Amniotic stem cell (primary cell): ENCODE results near the gene LAPTM5.

Experiments
- DNase-seq: peaks from one replicate; lab custom pipeline; 2025; lab: John Stamatoyannopoulos, UW

Gene LAPTM5

DNA sequence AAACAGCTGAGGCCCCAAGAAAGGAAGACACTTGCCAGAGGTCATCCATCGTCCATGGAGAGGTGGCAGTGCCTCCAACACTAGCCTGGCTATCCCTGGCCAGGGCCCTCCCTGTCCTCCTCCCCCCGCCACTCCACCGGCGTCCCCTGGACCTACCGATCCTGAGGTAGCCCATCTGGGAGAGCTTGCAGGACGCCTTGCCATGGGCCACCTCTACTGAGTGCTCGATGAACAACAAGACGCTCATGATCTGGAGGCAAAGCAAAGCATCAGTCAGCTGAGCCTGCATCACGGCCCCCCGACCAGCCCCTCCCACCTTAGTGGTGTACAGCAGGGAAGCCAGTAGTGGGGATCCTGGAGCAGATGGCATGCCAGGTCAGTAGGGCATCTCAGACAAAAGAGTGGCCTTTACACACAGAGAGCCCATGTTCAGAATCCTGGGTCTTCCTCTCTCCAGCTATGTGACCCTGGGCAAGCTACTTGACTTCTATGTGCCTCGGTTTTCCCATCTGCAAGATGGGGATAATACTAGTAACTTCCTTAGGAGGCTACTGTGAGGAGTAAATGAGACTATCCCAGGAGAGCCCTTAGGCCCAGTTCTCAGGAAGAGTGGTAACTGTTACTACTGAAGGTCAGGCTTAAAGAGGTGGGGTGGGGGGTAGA is 15.1 kb downstream of the LAPTM5 start:
- no peak for DNase-seq

DNA sequence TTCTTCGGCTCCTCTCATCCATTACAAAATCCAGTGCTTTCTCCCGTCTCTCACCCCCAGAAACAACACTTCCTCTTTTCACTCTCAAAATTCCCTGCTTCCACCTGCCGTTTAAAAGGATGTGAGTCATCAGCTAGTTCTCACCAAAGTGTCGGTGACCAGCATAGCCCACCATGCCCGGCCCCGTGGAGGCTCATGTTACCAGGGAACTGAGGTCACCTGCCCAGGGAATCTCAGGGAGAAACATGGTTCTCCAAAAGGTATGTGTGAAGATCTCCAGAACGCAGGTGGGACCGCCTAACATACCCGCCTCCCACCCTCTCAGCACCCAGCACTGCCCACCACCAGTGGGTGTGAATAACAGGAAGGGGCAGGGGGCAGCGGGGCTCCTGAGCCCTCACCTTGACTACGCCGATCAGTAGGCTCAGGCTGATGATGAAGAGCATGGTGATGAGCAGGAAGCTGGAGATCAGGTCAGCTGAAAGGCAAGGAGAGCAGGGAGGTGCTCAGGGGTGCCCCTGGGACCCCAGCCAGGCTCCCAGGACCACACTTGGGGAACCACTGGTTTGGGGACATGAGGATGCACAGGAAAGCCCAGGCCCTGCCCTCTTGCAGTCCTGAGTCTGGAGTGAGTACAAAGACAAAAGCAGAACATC is 16.2 kb downstream of the LAPTM5 start:
- DNase-seq, result no peak

- DNase-seq, result no peak
Observed at GRCh38 chr1:30740251-30741238, 17.0 kb downstream of the LAPTM5 start.

GRCh38 chr1:30739601-30740000 is 18.0 kb downstream of the LAPTM5 start:
- DNase-seq, result no peak

DNA sequence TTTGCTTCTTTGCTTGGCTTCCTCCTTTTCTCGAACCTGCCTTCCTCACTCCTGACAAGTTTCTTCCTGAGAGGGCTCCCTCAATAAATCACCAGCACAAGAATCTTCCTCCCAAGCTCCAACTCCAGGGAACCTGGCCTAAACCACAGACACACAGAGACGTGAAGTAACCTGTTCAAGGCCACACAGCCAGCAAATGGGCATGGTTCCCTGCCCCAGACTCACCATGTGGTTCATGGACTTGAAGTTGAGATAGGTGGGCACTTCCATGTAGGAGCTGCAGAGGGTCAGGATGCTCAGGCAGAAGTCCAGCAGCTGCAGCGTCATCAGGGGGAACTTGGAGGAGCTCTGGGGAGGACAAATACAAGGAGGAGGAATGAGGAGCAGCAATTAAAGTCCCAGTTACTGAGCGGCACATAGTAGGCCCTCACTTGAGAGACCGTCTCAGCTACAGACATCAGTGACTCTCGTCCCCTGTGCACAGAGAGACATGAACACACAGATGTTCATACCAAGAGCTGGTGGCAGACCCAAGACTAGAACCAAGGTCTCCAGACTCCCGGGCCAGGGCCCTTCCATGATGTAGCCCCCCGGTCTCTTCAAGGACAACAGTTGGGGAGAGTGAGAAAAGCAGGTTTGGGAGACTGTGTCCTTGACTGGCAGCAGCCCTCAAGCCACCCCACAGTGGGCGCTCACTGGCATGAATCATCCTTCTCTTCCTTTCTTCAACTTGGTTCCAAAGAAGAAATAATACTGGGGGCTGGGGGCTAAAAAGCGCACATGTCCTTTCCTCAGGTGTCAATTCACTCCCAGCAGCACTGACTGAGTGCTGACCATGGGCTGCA is 18.6 kb downstream of the LAPTM5 start:
- DNase-seq, result no peak

GRCh38 chr1:30738040-30738714 is 19.4 kb downstream of the LAPTM5 start:
- DNase-seq, result no peak

- DNase-seq, result no peak
Observed at GRCh38 chr1:30737357-30738039, 20.1 kb downstream of the LAPTM5 start.

GRCh38 chr1:30735668-30736498 is 21.7 kb downstream of the LAPTM5 start:
- DNase-seq, result no peak

GRCh38 chr1:30735124-30735523 is 22.4 kb downstream of the LAPTM5 start:
- DNase-seq, result no peak

GRCh38 chr1:30734580-30734979 is 23.0 kb downstream of the LAPTM5 start:
- DNase-seq, result no peak

- no peak for DNase-seq
Observed at GRCh38 chr1:30734106-30734505, 23.5 kb downstream of the LAPTM5 start.

GRCh38 chr1:30733493-30733892 is 24.1 kb downstream of the LAPTM5 start:
- no peak for DNase-seq

- DNase-seq, result no peak
Observed at GRCh38 chr1:30732277-30732996, 25.1 kb downstream of the LAPTM5 start.

DNA sequence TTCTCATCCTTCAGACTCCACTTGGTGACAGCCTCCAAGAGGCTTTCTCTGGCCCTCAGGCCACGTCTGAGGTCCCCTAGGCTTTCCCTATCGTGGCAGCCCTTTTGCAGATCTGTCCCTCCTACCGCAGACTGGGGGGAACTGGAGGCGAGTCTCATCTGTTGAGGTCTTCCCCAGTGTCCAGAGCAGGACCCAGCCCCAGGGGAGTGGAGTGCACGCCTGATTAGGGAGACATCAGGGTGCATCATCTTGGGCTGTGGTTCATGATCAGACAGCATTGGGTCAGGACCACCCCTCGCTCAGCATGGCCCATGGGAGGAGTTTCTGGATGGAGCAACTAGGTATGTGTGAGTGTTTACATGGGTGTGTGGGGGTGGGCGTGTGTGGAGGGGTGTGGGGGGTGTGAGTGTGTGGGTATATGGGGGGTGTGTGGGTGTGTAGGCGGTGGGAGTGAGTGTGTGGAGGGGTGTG is 25.7 kb downstream of the LAPTM5 start:
- DNase-seq, result no peak

GRCh38 chr1:30731109-30731805 is 26.3 kb downstream of the LAPTM5 start:
- DNase-seq, result no peak

DNA sequence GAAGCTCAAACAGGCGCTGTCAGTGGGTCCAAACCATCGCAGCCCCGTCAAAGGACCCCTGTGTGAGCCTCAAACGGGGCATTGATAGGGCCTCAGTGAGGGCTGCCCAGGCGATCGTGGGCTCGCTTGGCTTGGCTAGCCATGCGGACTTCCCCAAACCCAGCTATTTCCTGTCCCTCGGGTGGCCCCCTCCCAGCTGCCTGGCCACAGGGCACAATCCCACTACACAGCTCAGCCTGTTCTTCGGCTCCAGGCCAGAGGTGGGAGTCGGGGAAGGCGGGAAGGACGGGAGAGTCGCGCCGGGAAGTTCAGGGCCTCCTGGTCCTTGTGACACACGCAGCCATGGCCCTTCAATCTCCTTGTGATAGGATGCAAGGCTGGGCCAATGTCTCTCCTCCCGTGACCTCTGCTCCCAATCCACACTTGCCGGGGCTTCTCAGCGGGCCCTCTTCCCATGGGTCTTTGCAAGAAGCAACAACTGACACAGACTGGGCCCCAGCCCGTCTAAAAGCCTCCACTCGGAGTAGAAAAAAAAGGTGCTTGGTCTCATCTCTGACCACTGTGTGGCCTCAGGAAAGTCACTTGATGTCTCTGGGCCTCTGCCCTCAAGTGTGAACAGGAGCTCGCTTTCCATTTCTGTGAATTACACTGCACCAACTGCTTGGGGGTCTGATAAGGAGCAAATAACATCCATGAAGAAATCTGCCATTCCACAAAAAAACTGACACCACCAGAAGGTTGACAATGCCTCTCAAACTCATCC is 27.0 kb downstream of the LAPTM5 start:
- DNase-seq, result no peak

DNA sequence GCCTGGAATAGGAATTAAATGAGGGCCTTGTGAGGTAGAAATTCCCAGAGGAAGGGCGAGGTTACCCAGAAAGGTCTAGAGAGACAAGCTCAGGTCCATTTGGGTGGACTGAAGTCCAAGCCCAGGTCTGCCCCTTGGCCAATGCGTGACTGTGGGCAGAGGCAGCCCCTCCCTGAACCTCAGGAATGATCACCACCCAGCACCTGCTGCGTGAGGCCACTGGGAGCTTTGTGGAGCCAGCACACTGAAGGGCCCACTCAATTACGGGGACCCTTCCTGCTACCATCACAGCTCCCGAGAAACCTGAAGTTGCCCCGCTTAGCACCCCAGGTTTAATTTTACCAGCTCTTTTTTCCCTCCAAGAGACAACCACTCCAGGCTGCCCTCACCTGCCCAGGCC is 27.7 kb downstream of the LAPTM5 start:
- no peak for DNase-seq
